K562 (cell line): ENCODE data around the gene SELENOW. TPM values are rescaled to one million over a fixed set of nuclear protein-coding genes. Genes with fewer than 3 reads are reported as not detected.

Source experiments
- ATAC-seq: fragments of 200-7000 bp; cut with Tn5 transposase; 3 replicates; pipeline ENCODE4 v1.9.1; 2020; ENCODE audit warnings: moderate library complexity
- BruUV-seq: library from RNA; stranded (reverse); fragments of 400-500 nt; replicated peaks from 2 replicates; lab custom pipeline; 2021; lab: Mats Ljungman, UMichigan
- CTCF ChIA-PET: fragments of 300-600 bp; formaldehyde crosslinking; extraction: SDS; loops from one replicate; lab custom pipeline; 2021; ENCODE audit warnings: low intra/inter-chr PET ratio; lab: Yijun Ruan, JAX
- POLR2A ChIA-PET: fragments of 300-600, 350-650 bp; sonication (Branson Sonifier 250); formaldehyde crosslinking; extraction: SDS; loops from one replicate; lab custom pipeline; 2021; ENCODE audit warnings: antibody characterized with exemption, inconsistent platforms; lab: Yijun Ruan, JAX
- DNase-seq, 4 experiments: peaks; one replicate each; pipeline versions ENCODE4 v3.0.0 to v3.0.0-alpha.2; 2011 to 2018; ENCODE audit warnings: low spot score in 3 of 4, mixed read lengths in 3 of 4; ENCODE audit errors: extremely low read depth in 1 of 4
- FAIRE-seq: peaks from 2 replicates; lab custom pipeline; 2011; peaks lifted over from hg19 to GRCh38; lab: Jason Lieb, UNC
- H2AFZ ChIP-seq: 2 replicates; pipeline ENCODE4 v1.6.0; 2011; ENCODE audit warnings: low read depth, low read length, control low read depth, inconsistent platforms
- H3K27ac ChIP-seq: fragments of 200-600 bp; 3 replicates; pipeline ENCODE4 v1.8.0; 2011; ENCODE audit warnings: low read depth, mild to moderate bottlenecking, control low read depth, inconsistent platforms, low read length, moderate library complexity, mixed read lengths; ENCODE audit errors: extremely low read depth
- H3K27me3 ChIP-seq, 2 experiments: fragments of 300-600 bp in 1 of 2; 2 replicates in 1 of 2; 3 replicates in 1 of 2; pipeline versions ENCODE4 v1.6.0 to v1.8.0; 2011; ENCODE audit warnings: inconsistent platforms in 2 of 2, low read length in 2 of 2, mild to moderate bottlenecking in 1 of 2, mixed read lengths in 1 of 2, moderate library complexity in 1 of 2; ENCODE audit not compliant: control insufficient read depth in 2 of 2, insufficient read depth in 2 of 2
- H3K36me3 ChIP-seq: fragments of 300-600 bp; 3 replicates; pipeline ENCODE4 v1.8.0; 2011; ENCODE audit warnings: mild to moderate bottlenecking, low read length, inconsistent platforms; ENCODE audit not compliant: control insufficient read depth, insufficient read depth
- H3K4me1 ChIP-seq, 2 experiments: fragments of 200-600 bp in 1 of 2; replicated peaks in 1 of 2; 2 replicates in 1 of 2; 3 replicates in 1 of 2; pipeline versions ENCODE4 v1.5.1 to v1.8.0; 2011; ENCODE audit warnings: inconsistent platforms in 2 of 2, low read length in 2 of 2, mild to moderate bottlenecking in 1 of 2, mixed read lengths in 1 of 2, moderate library complexity in 1 of 2; ENCODE audit not compliant: control insufficient read depth in 2 of 2, insufficient read depth in 2 of 2
- H3K4me2 ChIP-seq: 2 replicates; pipeline ENCODE4 v1.6.1; 2011; ENCODE audit warnings: low read length, control low read depth, inconsistent platforms, mixed read lengths; ENCODE audit not compliant: insufficient read depth
- H3K4me3 ChIP-seq: fragments of 200-600 bp; sonication (generic), shearing (Covaris generic); 2 replicates; pipeline ENCODE4 v1.5.1; 2016; ENCODE audit warnings: control low read depth, inconsistent platforms
- H3K79me2 ChIP-seq: fragments of 200-600 bp; 3 replicates; pipeline ENCODE4 v1.8.0; 2011; ENCODE audit warnings: low read length, inconsistent platforms; ENCODE audit not compliant: control insufficient read depth, insufficient read depth
- H3K9ac ChIP-seq, 2 experiments: 2 replicates each; pipeline versions ENCODE4 v1.6.0 to v1.6.1; 2011; ENCODE audit warnings: low read depth in 2 of 2, low read length in 2 of 2, control low read depth in 1 of 2, inconsistent platforms in 1 of 2, mild to moderate bottlenecking in 1 of 2, mixed read lengths in 1 of 2; ENCODE audit not compliant: insufficient read depth in 1 of 2
- H3K9me1 ChIP-seq: one replicate; pipeline ENCODE4 v1.6.0; 2011; ENCODE audit warnings: inconsistent platforms, mild to moderate bottlenecking, low read length, moderate library complexity; ENCODE audit not compliant: control insufficient read depth, insufficient read depth
- H3K9me3 ChIP-seq: replicated peaks from 2 replicates; pipeline ENCODE4 v1.5.1; 2011; ENCODE audit warnings: low read depth, low read length, inconsistent platforms; ENCODE audit not compliant: control insufficient read depth, insufficient read depth
- H4K20me1 ChIP-seq: replicated peaks from 2 replicates; pipeline ENCODE4 v1.6.1; 2011; ENCODE audit warnings: low read length, inconsistent platforms, mixed read lengths; ENCODE audit not compliant: control insufficient read depth, insufficient read depth
- BCL6 ChIP-seq: fragments of 250-450 bp; sonication (Bioruptor Pico); IDR thresholded peaks from 2 replicates; pipeline ENCODE4 v1.4.0; 2020
- HMGN3 ChIP-seq: IDR thresholded peaks from 2 replicates; pipeline ENCODE4 v1.6.1; 2011; ENCODE audit warnings: borderline replicate concordance, low read depth, mild to moderate bottlenecking, mixed read lengths, low read length; ENCODE audit not compliant: insufficient read length; ENCODE audit errors: extremely low read depth
- POLR2G ChIP-seq: fragments of 200-400 bp; formaldehyde crosslinking; IDR thresholded peaks from 2 replicates; pipeline ENCODE4 v1.6.1; 2017; ENCODE audit warnings: low read depth, mild to moderate bottlenecking, antibody characterized with exemption, low read length, moderate library complexity
- RBBP5 ChIP-seq: fragments of 200-600 bp; sonication (generic); IDR thresholded peaks from 2 replicates; pipeline ENCODE4 v1.6.1; 2012; ENCODE audit warnings: borderline replicate concordance, mild to moderate bottlenecking, low read length, control low read depth, inconsistent platforms; ENCODE audit not compliant: insufficient read depth, poor library complexity, severe bottlenecking
- RBFOX2 ChIP-seq: fragments of 200-400 bp; formaldehyde crosslinking; IDR thresholded peaks from 2 replicates; pipeline ENCODE4 v1.6.1; 2017; ENCODE audit warnings: low read depth, mild to moderate bottlenecking, low read length, moderate library complexity
- ZFP36 ChIP-seq: fragments of 150-350 bp; IDR thresholded peaks from 2 replicates; pipeline ENCODE4 v1.6.1; 2018; ENCODE audit warnings: low read length, low read depth; ENCODE audit not compliant: partially characterized antibody
- ZNF740 ChIP-seq, 3 experiments: fragments of 200-800 bp in 1 of 3; sonication (Bioruptor generic) in 1 of 3; sonication (generic) in 1 of 3; formaldehyde crosslinking in 1 of 3; IDR thresholded peaks; 2 replicates each; pipeline versions ENCODE4 v1.6.1 to v1.8.0; 2016 to 2022; ENCODE audit warnings: mild to moderate bottlenecking in 2 of 3, missing compliant biosample characterization in 2 of 3, missing genetic modification characterization in 2 of 3, missing genetic modification reagents in 1 of 3
- WGBS: fragments of 100-300 bp; shearing (Covaris generic); methylation state at CpG from one replicate; pipeline ENCODE4 v1.1.6; 2016; ENCODE audit warnings: low coverage, mixed read lengths; ENCODE audit not compliant: insufficient coverage; ENCODE audit errors: missing lambda C conversion rate; 5-methylcytosine and 5-hydroxymethylcytosine counted together
- in situ Hi-C: fragments of 300-500 bp; cut with MboI; formaldehyde crosslinking; loops from 4 replicates; pipeline ENCODE4 v1.15.0; 2018; ENCODE audit warnings: inconsistent platforms, mixed read lengths
- intact Hi-C: fragments of 100-400 bp; cut with micrococcal nuclease; formaldehyde crosslinking; loops from 2 replicates; pipeline ENCODE4 v1.14.2; 2022
- polyA plus RNA-seq, 8 experiments: library from polyadenylated mRNA; depleted of rRNA in 4 of 8; stranded (reverse) in 5 of 8; unstranded in 3 of 8; fragments of >200 nt; fragmentation: Nextera tagmentation in 2 of 8; fragmentation: Illumina TruSeq in 1 of 8; extraction: Ambion mirVana in 2 of 8; extraction: Trizol in 1 of 8; gene quantifications; 2 replicates each; pipeline versions ENCODE4 v1.2.1 to v1.2.3, GENCODE V29; 2011 to 2014; ENCODE audit warnings: inconsistent platforms in 1 of 8, missing spikeins in 1 of 8
- total RNA-seq, 7 experiments: library from RNA; depleted of rRNA in 6 of 7; stranded (reverse); fragments of >200 nt in 6 of 7; fragmentation: Illumina TruSeq in 2 of 7; extraction: Trizol in 2 of 7; gene quantifications; 2 replicates each; pipeline versions ENCODE4 v1.2.1 to v1.2.3, GENCODE V29; 2011 to 2021; ENCODE audit warnings: low replicate concordance in 1 of 7
- TF ChIP-seq, protein P1 (sequence below): sonication (generic); formaldehyde crosslinking; IDR thresholded peaks from 2 replicates; pipeline ENCODE4 v1.8.0; 2022; ENCODE audit warnings: missing genetic modification reagents, mild to moderate bottlenecking, moderate library complexity, borderline replicate concordance

Gene SELENOW
- total and polyA plus RNA-seq, 9 of the 15 experiments (the other 6 are each of a cell fraction or from before 2014, with no cell fraction given), result 91.9 to 279 (median 156) TPM

DNA sequence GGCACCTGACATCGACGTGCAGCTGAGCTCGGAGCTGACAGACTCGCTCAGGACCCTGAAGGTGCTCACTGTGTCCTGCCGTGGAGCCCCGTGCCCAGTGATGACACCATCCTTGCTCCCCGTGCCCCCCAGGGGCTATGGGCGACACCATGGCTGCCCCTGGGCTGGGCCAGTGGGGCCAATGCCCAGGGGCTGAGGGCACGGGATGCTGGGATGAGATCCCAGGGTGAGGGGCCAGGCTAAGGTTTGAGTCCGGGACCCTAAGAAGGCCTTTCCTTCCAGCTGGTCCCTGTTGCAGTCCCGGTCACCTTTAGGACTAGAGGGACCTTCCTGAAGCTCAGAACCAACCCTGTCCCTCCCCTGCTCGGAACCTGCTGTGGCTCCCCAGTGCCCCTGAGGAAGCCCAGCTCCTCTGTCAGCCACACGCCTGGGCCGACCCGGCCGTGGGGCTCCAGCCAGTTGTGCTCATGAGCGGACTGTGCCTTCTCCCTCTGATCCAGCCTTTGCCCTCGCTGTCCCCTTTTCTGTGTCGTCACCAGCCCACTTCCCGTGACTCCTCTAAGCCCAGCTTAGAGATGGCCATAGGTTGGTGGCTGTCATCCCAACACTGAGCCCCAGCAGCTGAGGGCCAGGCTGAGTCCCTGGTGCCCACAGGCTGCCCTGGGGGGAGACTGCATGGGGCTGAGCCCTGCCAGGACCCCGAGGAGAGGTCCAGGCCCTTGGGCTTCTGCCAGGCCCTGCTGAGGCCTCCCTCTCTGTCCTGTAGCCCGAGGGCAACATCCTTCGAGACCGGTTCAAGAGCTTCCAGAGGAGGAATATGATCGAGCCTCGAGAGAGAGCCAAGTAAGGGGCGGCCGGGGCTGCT lies 22.5 kb upstream of the SELENOW start:
- peaks cover 7% of the 10 kb centered on the region for H4K20me1 ChIP-seq
- H3K36me3 ChIP-seq, result peaks cover 82% of the 10 kb centered on the region; the same call in 2 of the 3 replicates
- no peaks in the 10 kb centered on the region for H3K27me3 ChIP-seq
- no peak for FAIRE-seq
- no peak for DNase-seq
- H3K9me3 ChIP-seq, result no peaks in the 10 kb centered on the region
- H3K4me1 ChIP-seq, result peaks cover 0 to 21% of the 10 kb centered on the region in 2 experiments; a peak in 2 of 5 replicates
- H3K9ac ChIP-seq, result peak overlapping the region in 1 of 2 experiments; percentile 13; a peak in 1 of 4 replicates
- H3K4me3 ChIP-seq, result no peak overlapping the region
- ATAC-seq, result no peak
- no peak overlapping the region for H2AFZ ChIP-seq
- intact Hi-C loops (no loop called here), in situ Hi-C loops (no loop called here)
- ChIA-PET POLR2A (interaction anchor here (0.6 to 3.4 kb wide), 5 partner anchors 9 to 979 kb away, joined by 3 to 17 read pairs (median 10); partner anchors contain the start of gene NOP53), CTCF (no interaction called here)
- no TSS peak for BruUV-seq
- H3K27ac ChIP-seq, result no peak overlapping the region
- no peaks in the 10 kb centered on the region for H3K9me1 ChIP-seq
- H3K4me2 ChIP-seq, result no peak overlapping the region
- TF ChIP-seq ZNF740 (CRISPR knock-in tag; IDR thresholded peaks at IDR 0.05) (no peak), ZNF740 (tag; IDR thresholded peaks at IDR 0.05) (no peak), RBFOX2 (peak; percentile 43), HMGN3 (peak; percentile 24), ZFP36 (peak; percentile 26), POLR2G (peak; percentile 5; the same call in 1 of the 2 replicates), BCL6 (CRISPR knock-in tag) (no peak), RBBP5 (no peak)
- TF ChIP-seq, protein P1, sequence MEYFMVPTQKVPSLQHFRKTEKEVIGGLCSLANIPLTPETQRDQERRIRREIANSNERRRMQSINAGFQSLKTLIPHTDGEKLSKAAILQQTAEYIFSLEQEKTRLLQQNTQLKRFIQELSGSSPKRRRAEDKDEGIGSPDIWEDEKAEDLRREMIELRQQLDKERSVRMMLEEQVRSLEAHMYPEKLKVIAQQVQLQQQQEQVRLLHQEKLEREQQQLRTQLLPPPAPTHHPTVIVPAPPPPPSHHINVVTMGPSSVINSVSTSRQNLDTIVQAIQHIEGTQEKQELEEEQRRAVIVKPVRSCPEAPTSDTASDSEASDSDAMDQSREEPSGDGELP (CRISPR knock-in tag), result peak; percentile 14; the same call in 1 of the 2 replicates
- 93% methylated on average over 20 of the region's 28 CpGs for WGBS
- H3K79me2 ChIP-seq, result no peaks in the 10 kb centered on the region
